GM21723 (cell line): ENCODE results near the gene VCY1B.
"Not testable (repeated sequence)": the region's sequence is repeated elsewhere in the genome, so short reads cannot be mapped to it uniquely, and the experiment has no call there.

ENCODE experiments used
- ATAC-seq: cut with Tn5 transposase; IDR thresholded peaks from one replicate; pipeline ENCODE4 v1.9.1; 2021; ENCODE audit warnings: mild to moderate bottlenecking, moderate library complexity; ENCODE audit not compliant: unreplicated experiment

The VCY1B gene

GRCh38 chrY:14055927-14056326 lies at the start of gene VCY1B:
Gene VCY1B (plus strand): TSS chrY:14056227. CDS start chrY:14056290, 63 bp downstream.
- not testable (repeated sequence) for ATAC-seq

GRCh38 chrY:14011916-14012315 lies 44.1 kb upstream of the VCY1B start:
- ATAC-seq = not testable (repeated sequence)

DNA sequence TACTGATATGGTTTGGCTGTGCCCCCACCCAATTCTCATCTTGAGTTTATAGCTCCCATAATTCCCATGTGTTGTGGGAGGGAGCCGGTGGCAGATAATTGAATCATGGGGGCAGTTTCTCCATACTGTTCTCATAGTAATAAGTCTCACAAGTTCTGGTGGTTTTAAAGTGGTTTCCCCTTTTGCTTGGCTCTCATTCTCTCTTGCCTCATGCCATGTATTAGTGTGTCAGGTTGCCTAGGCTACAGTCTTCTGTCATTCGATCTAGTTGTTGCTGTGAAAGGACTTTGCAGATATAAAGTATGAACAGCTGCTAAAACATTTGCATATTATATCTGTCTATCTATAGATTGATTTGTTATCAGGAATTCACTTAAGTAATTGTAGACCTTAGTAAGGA lies 25.6 kb upstream of the VCY1B start:
- ATAC-seq = not testable (repeated sequence)

- ATAC-seq = no peak
These were observed 29.9 kb downstream of the VCY1B start for GRCh38 chrY:14085877-14086276.
